ENCODE measurements around the gene SND1. TPM values are rescaled to one million over a fixed set of nuclear protein-coding genes. Genes with fewer than 3 reads are reported as not detected.

SND1 gene
- total and polyA plus RNA-seq, 2 donors from 2014 or later: 83.0 to 154 TPM

- H3K9me3 ChIP-seq (ENCODE audit: control insufficient read depth in 2 of 3, insufficient read depth in 1 of 3, low read length in 3 of 3): no peaks in the 10 kb centered on the region
- FAIRE-seq (no peak), DNase-seq (no peak)
- no peak overlapping the region for H3K27ac ChIP-seq (ENCODE audit: low read depth in 2 of 2, low read length in 2 of 2)
- H3K9ac ChIP-seq (ENCODE audit: low read length in 3 of 3): no peak overlapping the region
- H3K4me1 ChIP-seq (ENCODE audit: control insufficient read depth in 2 of 3, insufficient read depth in 2 of 3, low read depth in 1 of 3, low read length in 3 of 3): peaks cover 0 to 16% (median 10%) of the 10 kb centered on the region in 3 donors
- H3K36me3 ChIP-seq (ENCODE audit: control insufficient read depth in 2 of 3, insufficient read depth in 3 of 3, low read length in 3 of 3): peaks cover 0 to 3% (median 0%) of the 10 kb centered on the region in 3 donors
- intact Hi-C loops (cut with DNase I): no loop called here
- no peak overlapping the region for H3K4me3 ChIP-seq (ENCODE audit: low read length in 3 of 3)
- no peaks in the 10 kb centered on the region for H3K27me3 ChIP-seq (ENCODE audit: control insufficient read depth, insufficient read depth, low read length)
- no peak for TF ChIP-seq CTCF (IDR thresholded peaks at IDR 0.05; ENCODE audit: borderline replicate concordance, extremely low read depth, insufficient read depth)
Observed at GRCh38 chr7:128021366-128021765, 369.4 kb downstream of the SND1 start.

GRCh38 chr7:128022631-128023532 lies 370.9 kb downstream of the SND1 start:
- H3K27ac ChIP-seq (ENCODE audit: low read depth in 2 of 2, low read length in 2 of 2): no peak overlapping the region
- H3K4me1 ChIP-seq (ENCODE audit: control insufficient read depth in 2 of 3, insufficient read depth in 2 of 3, low read depth in 1 of 3, low read length in 3 of 3): peaks cover 0 to 11% (median 8%) of the 10 kb centered on the region in 3 donors
- H3K36me3 ChIP-seq (ENCODE audit: control insufficient read depth in 2 of 3, insufficient read depth in 3 of 3, low read length in 3 of 3): peaks cover 0 to 3% (median 0%) of the 10 kb centered on the region in 3 donors
- TF ChIP-seq CTCF (IDR thresholded peaks at IDR 0.05; ENCODE audit: borderline replicate concordance, extremely low read depth, insufficient read depth): no peak
- FAIRE-seq (no peak), DNase-seq (peak in 3 of 5 donors; percentile 34 to 63 (median 40))
- no peaks in the 10 kb centered on the region for H3K27me3 ChIP-seq (ENCODE audit: control insufficient read depth, insufficient read depth, low read length)
- H3K9me3 ChIP-seq (ENCODE audit: control insufficient read depth in 2 of 3, insufficient read depth in 1 of 3, low read length in 3 of 3): no peaks in the 10 kb centered on the region
- no peak overlapping the region for H3K4me3 ChIP-seq (ENCODE audit: low read length in 3 of 3)
- intact Hi-C loops (cut with DNase I): no loop called here
- no peak overlapping the region for H3K9ac ChIP-seq (ENCODE audit: low read length in 3 of 3)

GRCh38 chr7:128024151-128024550 lies 372.2 kb downstream of the SND1 start:
- Histone ChIP-seq H3K36me3 (ENCODE audit: control insufficient read depth in 2 of 3, insufficient read depth in 3 of 3, low read length in 3 of 3) (peaks cover 0 to 3% (median 3%) of the 10 kb centered on the region in 3 donors), H3K9ac (ENCODE audit: low read length in 3 of 3) (no peak overlapping the region), H3K27ac (ENCODE audit: low read depth in 2 of 2, low read length in 2 of 2) (no peak overlapping the region), H3K4me1 (ENCODE audit: control insufficient read depth in 2 of 3, insufficient read depth in 2 of 3, low read depth in 1 of 3, low read length in 3 of 3) (peaks cover 0 to 8% (median 4%) of the 10 kb centered on the region in 3 donors), H3K27me3 (ENCODE audit: control insufficient read depth, insufficient read depth, low read length) (no peaks in the 10 kb centered on the region), H3K4me3 (ENCODE audit: low read length in 3 of 3) (no peak overlapping the region), H3K9me3 (ENCODE audit: control insufficient read depth in 2 of 3, insufficient read depth in 1 of 3, low read length in 3 of 3) (no peaks in the 10 kb centered on the region)
- TF ChIP-seq CTCF (IDR thresholded peaks at IDR 0.05; ENCODE audit: borderline replicate concordance, extremely low read depth, insufficient read depth): no peak
- intact Hi-C loops (cut with DNase I): no loop called here
- DNase-seq (no peak), FAIRE-seq (no peak)

All from kidney (tissue), 14 donors.